Heart right ventricle (tissue), 16 donors: ENCODE measurements around the gene KNDC1. TPM values are rescaled to one million over a fixed set of nuclear protein-coding genes. Genes with fewer than 3 reads are reported as not detected.

Experiments
- ATAC-seq, 8 donors: fragments of 200-7000 bp; cut with Tn5 transposase; one replicate each; pipeline ENCODE4 v1.9.1; 2020; ENCODE audit warnings: mild to moderate bottlenecking in 8 of 8, moderate library complexity in 8 of 8, moderate number of reproducible peaks in 1 of 8
- DNase-seq, 2 donors: peaks; one replicate each; pipeline ENCODE4 v3.0.0-alpha.2; 2020
- H3K27ac ChIP-seq, 10 donors: fragments of 200-600 bp; sonication (generic) in 2 of 10; one replicate each; pipeline versions ENCODE4 v1.5.0 to v1.8.0; 2020 to 2022; ENCODE audit warnings: mild to moderate bottlenecking in 3 of 10
- H3K27me3 ChIP-seq, 7 donors: fragments of 200-600 bp; one replicate each; pipeline ENCODE4 v1.8.0; 2021 to 2022; ENCODE audit warnings: mild to moderate bottlenecking in 2 of 7
- H3K36me3 ChIP-seq, 9 donors: fragments of 200-600 bp; sonication (generic) in 1 of 9; one replicate each; pipeline versions ENCODE4 v1.5.0 to v1.8.0; 2020 to 2022; ENCODE audit warnings: mild to moderate bottlenecking in 2 of 9
- H3K4me1 ChIP-seq, 9 donors: fragments of 200-600 bp; sonication (generic) in 1 of 9; one replicate each; pipeline versions ENCODE4 v1.5.0 to v1.8.0; 2020 to 2022; ENCODE audit warnings: mild to moderate bottlenecking in 4 of 9
- H3K4me3 ChIP-seq, 10 donors: fragments of 200-600 bp; sonication (generic) in 2 of 10; one replicate each; pipeline versions ENCODE4 v1.5.0 to v1.8.0; 2020 to 2022; ENCODE audit warnings: mild to moderate bottlenecking in 7 of 10, moderate library complexity in 2 of 10
- H3K9me3 ChIP-seq, 11 donors: fragments of 200-600 bp in 10 of 11; sonication (generic) in 2 of 11; one replicate each; pipeline versions ENCODE4 v1.5.0 to v1.8.0; 2013 to 2022; ENCODE audit warnings: mild to moderate bottlenecking in 2 of 11, control low read depth in 1 of 11, moderate library complexity in 1 of 11
- CTCF ChIP-seq, 9 donors: fragments of 200-600 bp; sonication (generic) in 2 of 9; IDR thresholded peaks; one replicate each; pipeline versions ENCODE4 v1.5.0 to v1.8.0; 2021 to 2022; ENCODE audit warnings: antibody characterized with exemption in 9 of 9, mild to moderate bottlenecking in 5 of 9, moderate library complexity in 1 of 9
- whole genome bisulfite sequencing, 2 donors: extraction: QIAGEN DNeasy Blood & Tissue Kit; methylation state at CpG; one replicate each; pipeline ENCODE4 v1.1.7; 2013; ENCODE audit warnings: inconsistent platforms in 1 of 2; 5-methylcytosine and 5-hydroxymethylcytosine counted together
- intact Hi-C, 10 donors: fragments of 100-400 bp; cut with DNase I; formaldehyde crosslinking; loops; one replicate each; pipeline versions ENCODE4 v1.11.1 to v1.14.2; 2022
- polyA plus RNA-seq, 2 donors: library from polyadenylated mRNA; stranded (reverse); fragments of 200-250 nt; gene quantifications; one replicate each; pipeline ENCODE4 v1.2.3, GENCODE V29; 2013
- total RNA-seq, 10 donors: library from RNA; stranded (reverse); fragmentation: NEBNext Ultra II Directional in 3 of 10; extraction: Animal tissue kit (Norgen Biotek cat#: 25700) in 3 of 10; gene quantifications; one replicate each; pipeline versions ENCODE4 v1.2.1 to v1.2.4, GENCODE V29; 2021 to 2023
- donor health status: Arrhythmogenic right ventricular cardiomyopathy.
- donor health status: ischemic (EF 13 %, LVEDD 7.1; RV severe dilation, severe dysfunction).
- donor health status: healthy with polysubstance abuse.
- donor health status: DM: no; HTN: yes; CAD: no.
- donor health status: DM: no; HTN: no; CAD: no.
- donor health status: ischemic (EF 25% LVEDD 6.9; RV normal size, moderate dysfunction).
- donor health status: ischemic (EF 25% LVEDD 5.7; RV mildly dilated, moderate dysfunction).
- donor health status: healthy.
- donor health status: DM: yes; HTN: yes; CAD: no.
- donor health status: Ischemic cardiomyopathy.
- donor health status: ischemic (EF 35%, LVEDD 5.7; RV mildly dilated, moderate dysfunction).
- donor health status: nonischemic (EF 11% LVEDD 7.7; RV severe dilation, severe dysfunction).
- donor health status: DM: yes; HTN: yes; CAD: no.
- donor health status: PGD.
- donor health status: ischemic (EF 29% LVEDD 5.4; RV normal size, mild dysfunction).
- donor health status: nonischemic (EF 23%, LVEDD 6.1; RV moderate dilation, normal function).

KNDC1 gene
- total and polyA plus RNA-seq, 12 donors, result 0.04 to 0.88 (median 0.14) TPM; not detected in 3

GRCh38 chr10:133189726-133190125, 29.7 kb downstream of the KNDC1 start:
- Histone ChIP-seq H3K9me3 (peaks cover 0 to 36% (median 3%) of the 10 kb centered on the region in 11 donors), H3K36me3 (no peaks in the 10 kb centered on the region), H3K4me1 (no peaks in the 10 kb centered on the region), H3K27me3 (peaks cover 0 to 40% (median 22%) of the 10 kb centered on the region in 7 donors), H3K4me3 (no peak overlapping the region), H3K27ac (no peak overlapping the region)
- DNase-seq (no peak), ATAC-seq (no peak)
- intact Hi-C loops, result no loop called here
- 83 to 85% methylated on average over 11 to 14 of the region's 14 CpGs for WGBS, 2 donors
- TF ChIP-seq CTCF (IDR thresholded peaks at IDR 0.05), result no peak

- Histone ChIP-seq H3K9me3 (peaks cover 0 to 37% (median 3%) of the 10 kb centered on the region in 11 donors), H3K27ac (no peak overlapping the region), H3K4me3 (no peak overlapping the region), H3K36me3 (no peaks in the 10 kb centered on the region), H3K27me3 (peaks cover 0 to 39% (median 22%) of the 10 kb centered on the region in 7 donors), H3K4me1 (no peaks in the 10 kb centered on the region)
- ATAC-seq (no peak), DNase-seq (no peak)
- no peak for TF ChIP-seq CTCF (IDR thresholded peaks at IDR 0.05)
- 91 to 96% methylated on average over 10 of the region's 10 CpGs for WGBS, 2 donors
- intact Hi-C loops, result no loop called here
These were observed 30.2 kb downstream of the KNDC1 start for GRCh38 chr10:133190225-133190624.

GRCh38 chr10:133191651-133192050, 31.6 kb downstream of the KNDC1 start:
- TF ChIP-seq CTCF (IDR thresholded peaks at IDR 0.05), result no peak
- ATAC-seq (no peak), DNase-seq (no peak)
- H3K27me3 ChIP-seq, result peaks cover 0 to 42% (median 15%) of the 10 kb centered on the region in 7 donors
- H3K4me1 ChIP-seq, result no peaks in the 10 kb centered on the region
- intact Hi-C loops, result no loop called here
- H3K9me3 ChIP-seq, result peaks cover 0 to 37% (median 3%) of the 10 kb centered on the region in 11 donors
- no peak overlapping the region for H3K4me3 ChIP-seq
- no peaks in the 10 kb centered on the region for H3K36me3 ChIP-seq
- 84 to 90% methylated on average over 4 of the region's 4 CpGs for WGBS, 2 donors
- no peak overlapping the region for H3K27ac ChIP-seq

- TF ChIP-seq CTCF (IDR thresholded peaks at IDR 0.05), result no peak
These were observed 34.1 kb downstream of the KNDC1 start for GRCh38 chr10:133194151-133194550.

More at GRCh38 chr10:133194151-133194550, 34.1 kb downstream of the KNDC1 start:
- 85 to 87% methylated on average over 4 of the region's 4 CpGs for whole genome bisulfite sequencing, 2 donors
- Histone ChIP-seq H3K27me3 (peaks cover 0 to 43% (median 13%) of the 10 kb centered on the region in 7 donors), H3K27ac (no peak overlapping the region), H3K4me1 (no peaks in the 10 kb centered on the region), H3K4me3 (no peak overlapping the region), H3K36me3 (no peaks in the 10 kb centered on the region), H3K9me3 (peaks cover 0 to 37% (median 3%) of the 10 kb centered on the region in 11 donors)
- DNase-seq, result no peak
- no peak for ATAC-seq
- intact Hi-C loops, result no loop called here
